NCI-H226 (cell line): ENCODE measurements around the gene ADAMTS14.
"Not testable (repeated sequence)": the region's sequence is repeated elsewhere in the genome, so short reads cannot be mapped to it uniquely, and the experiment has no call there.

Experiments
- DNase-seq: peaks from one replicate; pipeline ENCODE4 v3.0.0-alpha.2; 2015

The ADAMTS14 gene

DNA sequence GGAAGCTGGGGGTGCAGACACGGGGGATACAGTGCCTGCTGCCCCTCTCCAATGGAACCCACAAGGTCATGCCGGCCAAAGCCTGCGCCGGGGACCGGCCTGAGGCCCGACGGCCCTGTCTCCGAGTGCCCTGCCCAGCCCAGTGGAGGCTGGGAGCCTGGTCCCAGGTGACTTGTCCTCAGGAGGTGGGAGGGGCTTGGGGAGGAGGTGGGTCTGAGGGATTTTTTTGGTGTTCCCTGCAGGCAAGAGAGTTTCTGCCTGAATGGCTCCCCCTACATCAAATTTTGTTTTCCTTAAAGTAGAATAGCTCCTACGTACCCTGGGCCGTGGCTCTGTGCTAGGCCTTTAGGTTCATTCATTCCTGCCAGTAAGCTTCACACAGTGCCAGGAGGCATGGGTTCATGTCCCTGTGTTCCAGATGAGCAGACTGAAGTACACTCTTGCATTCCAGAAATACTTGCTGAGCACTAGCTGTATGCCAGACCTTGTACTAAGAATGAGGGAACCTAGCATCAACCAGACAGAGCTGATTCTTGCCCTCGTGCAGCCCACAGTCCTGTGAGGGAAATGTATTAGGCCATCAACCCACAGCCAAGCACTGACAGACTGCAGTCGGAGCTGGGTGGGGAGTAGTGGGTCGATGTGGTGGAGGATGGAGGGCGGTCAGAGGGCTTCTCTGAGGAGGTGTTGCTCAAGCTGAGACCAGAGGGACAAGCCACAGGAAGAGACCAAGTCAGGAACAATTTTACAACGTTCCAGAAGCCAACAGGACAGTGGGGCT lies 81.7 kb downstream of the ADAMTS14 start:
- DNase-seq, result no peak

DNA sequence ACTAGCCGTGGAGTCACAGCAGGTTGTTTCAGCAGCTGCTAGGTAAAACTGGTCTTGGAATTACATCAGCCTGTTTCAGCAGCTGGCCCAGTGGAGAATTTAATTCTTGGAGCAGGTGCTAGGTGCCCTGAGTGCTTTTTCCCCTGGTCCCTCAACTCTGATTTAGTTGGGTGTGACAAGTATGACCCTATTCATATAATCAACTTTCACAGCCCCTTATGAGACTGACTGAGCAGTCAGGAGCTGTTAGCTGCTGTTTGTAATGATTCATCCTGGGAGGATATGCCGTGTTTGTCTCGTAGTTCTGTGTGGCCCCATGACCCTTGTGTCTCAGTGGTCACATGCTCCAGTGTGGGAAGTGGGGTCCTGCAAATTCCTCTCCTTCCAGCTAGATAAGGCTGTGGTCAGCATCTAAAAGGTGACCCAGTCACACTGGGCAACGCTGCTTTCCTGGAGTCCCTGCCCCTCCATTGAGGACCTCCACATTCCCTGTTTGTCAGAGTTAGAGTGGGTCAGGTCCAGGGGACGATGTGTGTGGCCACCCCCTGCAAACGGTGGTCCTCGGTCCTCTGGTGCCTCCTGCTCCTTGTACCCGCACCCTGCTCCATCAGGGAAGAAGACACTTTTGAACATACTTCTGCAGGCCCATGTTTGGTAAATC lies 84.5 kb downstream of the ADAMTS14 start:
- DNase-seq, result no peak

DNA sequence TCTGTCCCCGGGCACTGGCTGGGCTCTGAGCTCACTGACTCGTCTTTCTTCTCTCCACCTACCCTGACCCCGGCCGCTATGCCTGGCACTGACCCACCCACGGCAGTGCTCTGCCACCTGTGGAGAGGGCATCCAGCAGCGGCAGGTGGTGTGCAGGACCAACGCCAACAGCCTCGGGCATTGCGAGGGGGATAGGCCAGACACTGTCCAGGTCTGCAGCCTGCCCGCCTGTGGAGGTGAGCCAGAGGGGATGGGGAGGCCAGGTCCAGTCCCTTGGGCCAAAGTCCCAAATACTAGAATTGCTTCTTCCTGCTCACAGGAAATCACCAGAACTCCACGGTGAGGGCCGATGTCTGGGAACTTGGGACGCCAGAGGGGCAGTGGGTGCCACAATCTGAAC lies 85.5 kb downstream of the ADAMTS14 start:
- DNase-seq, result no peak

DNA sequence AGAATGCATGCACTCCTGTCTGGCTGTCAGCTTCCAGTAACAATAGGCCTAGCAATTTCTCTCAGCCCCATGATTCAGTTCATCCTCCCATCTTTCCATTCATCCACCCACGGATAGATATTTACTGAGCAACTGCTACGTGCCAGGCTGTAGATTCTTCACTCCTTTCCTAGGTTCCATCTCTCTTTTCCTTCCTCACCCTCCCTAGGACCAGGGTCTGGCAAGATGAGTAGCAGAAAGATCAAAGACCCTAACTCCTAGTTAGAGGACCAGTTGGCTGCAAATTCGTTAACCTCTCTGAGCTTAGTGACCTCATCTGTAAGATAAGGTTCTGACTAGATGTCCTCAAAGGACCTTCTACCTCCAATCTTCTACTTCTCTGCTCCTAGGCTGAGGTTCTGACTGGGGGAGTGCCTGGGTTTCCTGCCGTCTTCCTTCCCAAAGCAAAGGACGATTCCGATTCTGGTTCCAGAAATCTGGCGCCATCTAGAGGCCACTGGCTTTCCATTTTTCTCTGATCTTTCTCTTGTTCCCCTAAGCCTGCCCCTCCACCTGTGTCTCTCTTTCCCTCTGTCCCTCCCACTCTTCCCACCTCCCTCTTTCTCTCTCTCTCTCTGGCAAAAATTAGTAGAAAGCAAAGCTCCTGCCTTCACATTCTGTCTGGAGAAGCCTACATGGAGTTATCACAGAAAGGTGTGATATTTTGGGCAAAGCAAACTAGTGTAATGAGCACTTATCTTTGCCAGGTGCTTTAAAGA lies 86.6 kb downstream of the ADAMTS14 start:
- DNase-seq, result peak; percentile 39

DNA sequence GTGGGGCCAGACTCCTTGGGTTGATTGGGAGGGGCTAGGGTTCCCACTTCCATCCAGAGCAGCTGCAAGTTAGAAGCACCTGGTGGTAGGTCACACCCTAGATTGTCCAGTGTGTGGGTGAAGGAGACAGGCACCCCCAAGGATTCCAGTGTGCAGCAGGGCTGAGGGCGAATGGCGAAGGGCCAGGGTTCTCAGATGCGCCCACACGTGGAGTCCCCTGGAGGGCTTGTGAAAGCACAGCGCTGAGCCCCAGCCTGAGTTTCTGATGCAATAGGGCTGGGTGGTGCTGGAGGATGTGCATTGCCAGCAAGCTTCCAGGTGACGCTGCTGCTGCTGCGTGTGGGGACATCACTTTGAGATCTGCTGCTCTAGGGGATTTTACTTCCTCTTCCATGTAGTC lies 87.5 kb downstream of the ADAMTS14 start:
- no peak for DNase-seq

DNA sequence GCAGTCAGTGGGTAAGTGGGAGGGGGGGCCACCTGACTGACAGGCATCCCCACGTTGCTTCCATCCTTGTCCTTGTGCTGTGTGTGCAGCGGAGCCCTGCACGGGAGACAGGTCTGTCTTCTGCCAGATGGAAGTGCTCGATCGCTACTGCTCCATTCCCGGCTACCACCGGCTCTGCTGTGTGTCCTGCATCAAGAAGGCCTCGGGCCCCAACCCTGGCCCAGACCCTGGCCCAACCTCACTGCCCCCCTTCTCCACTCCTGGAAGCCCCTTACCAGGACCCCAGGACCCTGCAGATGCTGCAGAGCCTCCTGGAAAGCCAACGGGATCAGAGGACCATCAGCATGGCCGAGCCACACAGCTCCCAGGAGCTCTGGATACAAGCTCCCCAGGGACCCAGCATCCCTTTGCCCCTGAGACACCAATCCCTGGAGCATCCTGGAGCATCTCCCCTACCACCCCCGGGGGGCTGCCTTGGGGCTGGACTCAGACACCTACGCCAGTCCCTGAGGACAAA lies 88.0 kb downstream of the ADAMTS14 start:
- no peak for DNase-seq

DNA sequence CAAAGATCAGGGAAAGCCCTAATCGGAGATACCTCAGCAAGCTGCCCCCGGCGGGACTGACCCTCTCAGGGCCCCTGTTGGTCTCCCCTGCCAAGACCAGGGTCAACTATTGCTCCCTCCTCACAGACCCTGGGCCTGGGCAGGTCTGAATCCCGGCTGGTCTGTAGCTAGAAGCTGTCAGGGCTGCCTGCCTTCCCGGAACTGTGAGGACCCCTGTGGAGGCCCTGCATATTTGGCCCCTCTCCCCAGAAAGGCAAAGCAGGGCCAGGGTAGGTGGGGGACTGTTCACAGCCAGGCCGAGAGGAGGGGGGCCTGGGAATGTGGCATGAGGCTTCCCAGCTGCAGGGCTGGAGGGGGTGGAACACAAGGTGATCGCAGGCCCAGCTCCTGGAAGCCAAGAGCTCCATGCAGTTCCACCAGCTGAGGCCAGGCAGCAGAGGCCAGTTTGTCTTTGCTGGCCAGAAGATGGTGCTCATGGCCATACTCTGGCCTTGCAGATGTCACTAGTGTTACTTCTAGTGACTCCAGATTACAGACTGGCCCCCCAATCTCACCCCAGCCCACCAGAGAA lies 88.8 kb downstream of the ADAMTS14 start:
- DNase-seq, result no peak

DNA sequence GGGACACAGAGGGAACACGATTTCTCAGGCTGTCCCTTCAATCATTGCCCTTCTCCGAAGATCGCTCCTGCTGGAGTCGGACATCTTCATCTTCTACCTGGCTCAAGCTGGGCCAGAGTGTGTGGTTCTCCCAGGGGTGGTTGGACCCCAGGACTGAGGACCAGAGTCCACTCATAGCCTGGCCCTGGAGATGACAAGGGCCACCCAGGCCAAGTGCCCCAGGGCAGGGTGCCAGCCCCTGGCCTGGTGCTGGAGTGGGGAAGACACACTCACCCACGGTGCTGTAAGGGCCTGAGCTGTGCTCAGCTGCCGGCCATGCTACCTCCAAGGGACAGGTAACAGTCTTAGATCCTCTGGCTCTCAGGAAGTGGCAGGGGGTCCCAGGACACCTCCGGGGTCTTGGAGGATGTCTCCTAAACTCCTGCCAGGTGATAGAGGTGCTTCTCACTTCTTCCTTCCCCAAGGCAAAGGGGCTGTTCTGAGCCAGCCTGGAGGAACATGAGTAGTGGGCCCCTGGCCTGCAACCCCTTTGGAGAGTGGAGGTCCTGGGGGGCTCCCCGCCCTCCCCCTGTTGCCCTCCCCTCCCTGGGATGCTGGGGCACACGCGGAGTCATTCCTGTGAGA lies 89.5 kb downstream of the ADAMTS14 start:
- DNase-seq, result no peak

DNA sequence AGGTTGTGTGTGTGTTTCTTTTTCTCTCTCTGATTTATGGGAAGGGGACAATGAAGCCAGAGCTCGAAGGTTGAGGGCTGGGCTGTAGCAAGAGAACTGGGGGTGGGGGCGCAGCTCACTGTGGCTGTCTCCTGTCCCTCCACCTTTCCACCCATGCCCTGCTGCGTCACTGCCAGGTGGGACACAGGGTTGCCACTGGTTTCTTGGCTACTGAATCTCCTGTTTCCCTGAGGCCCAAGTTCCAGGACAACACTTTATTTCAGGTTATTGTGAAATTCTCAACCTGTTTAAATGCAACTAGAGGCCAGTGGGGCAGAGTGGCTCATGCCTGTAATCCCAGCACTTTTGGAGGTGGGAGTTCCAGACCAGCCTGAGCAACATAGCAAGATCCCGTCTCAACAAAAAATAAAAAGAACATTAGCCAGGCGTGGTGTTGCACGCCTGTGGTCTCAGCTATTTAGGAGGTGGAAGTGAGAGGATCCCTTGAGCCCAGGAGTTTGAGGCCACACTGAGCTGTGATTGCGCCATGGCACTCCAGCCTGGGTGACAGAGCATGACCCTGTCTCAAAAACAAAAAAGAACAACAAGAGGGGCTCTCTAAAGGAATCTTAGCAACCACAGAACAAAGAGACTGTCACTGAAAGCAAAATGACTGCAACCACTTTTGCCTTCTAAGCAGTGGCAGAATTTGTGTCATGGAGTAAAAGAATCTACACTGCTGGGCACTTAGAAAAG lies 90.3 kb downstream of the ADAMTS14 start:
- no peak for DNase-seq

DNA sequence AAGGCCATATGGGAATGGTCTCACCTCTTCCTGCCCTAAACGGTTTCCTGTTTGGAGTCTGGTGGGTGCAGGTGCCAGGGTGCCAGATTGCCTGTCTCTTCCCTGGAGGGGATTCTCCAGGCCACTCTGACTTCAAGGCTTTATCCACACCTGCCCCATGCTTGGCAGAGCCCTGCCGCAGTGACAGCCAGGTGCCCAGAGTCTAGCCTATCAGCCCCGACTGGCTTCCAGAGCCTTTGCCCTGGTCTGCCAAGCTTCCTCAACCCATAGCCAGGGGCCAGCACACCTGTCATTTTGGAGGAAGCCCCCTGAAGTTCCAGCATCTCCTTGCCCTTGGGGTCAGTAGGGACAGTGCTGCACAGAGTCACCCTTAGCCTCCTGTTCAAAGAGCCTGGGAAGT lies 91.3 kb downstream of the ADAMTS14 start:
- DNase-seq, result no peak

DNA sequence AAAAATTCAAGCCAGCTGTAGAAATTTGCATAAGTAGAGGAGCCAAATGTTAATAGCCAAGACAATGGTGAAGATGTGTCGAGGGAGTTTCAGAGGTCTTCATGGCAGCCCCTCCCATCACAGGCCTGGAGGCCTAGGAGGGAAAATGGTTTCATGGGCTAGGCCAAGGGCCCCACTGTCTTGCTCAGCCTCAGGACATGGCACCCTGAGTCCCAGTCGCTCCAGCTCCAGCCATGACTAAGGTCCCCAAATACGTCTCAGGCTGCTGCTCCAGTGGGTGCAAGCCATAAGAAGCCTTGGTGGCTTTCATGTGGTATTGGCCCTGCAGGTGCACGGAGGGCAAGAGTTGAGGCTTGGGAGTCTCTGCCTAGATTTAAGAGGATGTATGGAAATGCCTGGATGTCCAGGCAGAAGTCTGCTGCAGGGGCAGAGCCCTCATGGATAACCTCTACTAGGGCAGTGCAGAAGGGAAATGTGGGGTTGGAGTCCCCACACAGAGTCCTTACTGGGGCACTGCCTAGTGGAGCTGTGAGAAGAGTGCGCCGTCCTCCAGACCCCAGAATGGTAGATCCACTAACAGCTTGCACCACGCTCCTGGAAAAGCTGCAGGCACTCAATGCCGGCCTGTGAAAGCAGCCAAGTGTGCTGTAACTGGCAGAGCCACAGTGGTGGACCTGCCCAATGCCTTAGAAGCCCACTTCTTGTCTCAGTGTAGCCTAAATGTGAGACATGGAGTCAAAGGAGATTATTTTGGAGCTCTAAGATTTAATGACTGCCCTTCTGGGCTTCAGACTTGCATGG lies 93.7 kb downstream of the ADAMTS14 start:
- no peak for DNase-seq

DNA sequence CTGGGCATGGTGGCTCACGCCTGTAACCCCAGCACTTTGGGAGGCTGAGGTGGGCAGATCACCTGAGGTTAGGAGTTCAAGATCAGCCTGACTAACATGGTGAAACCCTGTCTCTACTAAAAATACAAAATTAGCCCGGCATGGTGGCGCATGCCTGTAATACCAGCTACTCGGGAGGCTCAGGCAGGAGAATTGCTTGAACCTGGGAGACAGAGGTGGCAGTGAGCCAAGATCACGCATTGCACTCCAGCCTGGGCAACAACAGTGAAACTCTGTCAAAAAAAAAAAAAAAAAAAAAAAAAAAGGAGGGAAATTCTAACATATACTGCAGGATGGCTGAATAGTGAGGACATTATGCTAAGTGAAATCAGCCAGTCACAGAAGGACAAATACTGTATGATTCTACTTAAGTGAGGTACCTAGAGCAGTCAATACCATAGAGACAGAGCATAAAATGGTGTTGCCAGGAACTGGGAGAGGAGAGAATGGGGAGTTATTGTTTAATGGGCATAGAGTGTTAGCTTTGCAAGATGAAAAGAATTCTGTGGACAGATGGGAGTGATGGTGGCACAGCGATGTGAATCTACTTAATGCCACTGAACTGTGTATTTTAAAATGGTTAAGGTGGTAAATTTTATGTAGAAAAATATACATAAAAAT lies 95.8 kb downstream of the ADAMTS14 start:
- not testable (repeated sequence) for DNase-seq

DNA sequence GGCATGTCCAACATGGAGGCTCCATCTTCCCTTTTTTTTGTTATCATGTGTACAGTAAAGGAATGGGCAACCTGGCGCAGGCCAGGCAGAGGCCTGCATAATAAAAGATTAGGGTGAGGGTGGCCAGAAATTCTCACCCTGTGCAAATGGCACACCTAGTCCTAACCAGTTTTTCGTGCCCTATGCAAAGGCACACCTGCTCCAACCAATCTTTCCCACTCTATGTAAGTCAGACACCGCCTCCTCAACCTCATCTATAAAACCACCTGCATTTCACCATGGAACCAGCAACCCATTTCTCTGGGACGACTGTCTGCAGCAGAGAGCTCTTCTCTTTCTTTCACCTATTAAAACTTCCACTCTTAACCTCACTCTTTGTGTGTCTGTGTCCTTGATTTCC lies 96.8 kb downstream of the ADAMTS14 start:
- DNase-seq, result no peak

DNA sequence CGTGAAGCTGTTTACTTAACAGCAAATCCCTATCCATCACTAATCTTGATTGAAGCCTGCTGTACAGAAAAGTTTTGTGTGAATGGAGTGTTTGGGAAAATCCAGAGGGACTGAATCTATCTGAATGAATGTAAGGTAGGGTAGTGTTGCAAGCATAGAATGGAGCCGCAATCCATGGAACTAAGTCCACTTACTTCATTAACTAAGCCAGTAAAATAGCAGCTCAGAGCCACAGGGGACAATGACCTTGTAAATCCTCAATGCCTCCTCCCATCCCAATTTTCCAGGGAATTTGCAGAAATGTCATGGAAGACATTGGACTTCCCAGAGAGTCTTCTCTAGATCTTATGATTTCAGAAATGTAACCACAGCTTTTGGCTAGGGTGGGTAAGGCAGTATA lies 97.7 kb downstream of the ADAMTS14 start:
- DNase-seq, result no peak

DNA sequence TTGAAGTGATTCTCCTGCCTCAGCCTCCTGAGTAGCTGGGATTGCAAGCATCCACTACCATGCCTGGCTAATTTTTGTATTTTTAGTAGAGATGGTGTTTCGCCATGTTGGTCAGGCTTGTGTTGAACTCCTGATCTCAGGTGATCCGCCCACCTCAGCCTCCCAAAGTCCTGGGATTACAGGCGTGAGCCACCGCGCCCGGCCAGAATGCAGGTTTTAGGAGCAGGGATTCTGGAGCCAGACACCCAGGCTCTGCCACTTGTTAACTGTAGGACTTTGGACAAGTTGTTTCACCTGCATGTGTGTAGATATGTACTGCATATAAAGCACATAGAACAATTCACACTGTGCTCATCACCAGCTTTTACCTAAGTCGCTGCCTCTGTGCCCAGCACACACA lies 98.2 kb downstream of the ADAMTS14 start:
- not testable (repeated sequence) for DNase-seq

DNA sequence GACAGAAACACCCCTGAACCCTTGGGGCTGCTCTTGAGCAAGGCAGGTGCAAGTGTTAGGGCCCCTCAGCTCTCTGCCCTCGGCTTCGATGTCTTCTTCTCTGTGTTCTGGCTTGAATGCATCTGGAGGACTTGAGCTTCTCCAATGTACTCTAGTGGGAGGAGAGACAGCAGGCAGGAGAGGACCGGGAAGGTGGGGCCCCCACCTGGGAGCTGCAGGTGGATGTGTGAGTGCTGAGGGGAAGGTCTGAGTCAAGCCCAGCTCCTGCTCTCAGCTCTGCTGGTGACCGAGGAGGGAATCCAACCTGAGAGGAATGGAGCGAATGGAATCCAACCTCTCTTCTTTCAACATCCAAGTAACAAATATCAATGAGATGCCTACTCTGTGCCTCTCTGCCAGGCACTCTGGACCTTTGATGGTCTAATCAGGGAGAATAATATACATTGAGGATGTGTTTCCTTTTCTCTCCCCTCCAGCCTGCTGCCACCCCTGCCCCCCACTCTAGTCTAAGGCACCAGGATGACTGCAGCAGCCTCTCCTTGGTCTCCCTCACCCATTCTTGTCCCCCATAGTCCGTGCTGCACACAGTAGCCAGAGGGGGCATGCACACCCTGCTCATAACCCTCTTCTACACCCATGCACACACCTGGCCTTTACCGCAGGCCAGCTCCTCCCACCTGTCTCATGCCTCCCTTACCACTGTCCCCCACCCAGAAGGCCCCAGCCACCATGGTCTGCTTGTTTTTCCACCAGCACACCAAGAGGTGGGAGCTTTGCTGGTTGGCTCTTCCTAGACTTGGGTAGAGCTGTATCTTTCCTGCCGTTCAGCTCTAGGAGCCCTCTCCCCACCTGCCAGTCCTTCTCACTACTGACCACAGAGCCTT lies 99.2 kb downstream of the ADAMTS14 start:
- DNase-seq, result no peak

DNA sequence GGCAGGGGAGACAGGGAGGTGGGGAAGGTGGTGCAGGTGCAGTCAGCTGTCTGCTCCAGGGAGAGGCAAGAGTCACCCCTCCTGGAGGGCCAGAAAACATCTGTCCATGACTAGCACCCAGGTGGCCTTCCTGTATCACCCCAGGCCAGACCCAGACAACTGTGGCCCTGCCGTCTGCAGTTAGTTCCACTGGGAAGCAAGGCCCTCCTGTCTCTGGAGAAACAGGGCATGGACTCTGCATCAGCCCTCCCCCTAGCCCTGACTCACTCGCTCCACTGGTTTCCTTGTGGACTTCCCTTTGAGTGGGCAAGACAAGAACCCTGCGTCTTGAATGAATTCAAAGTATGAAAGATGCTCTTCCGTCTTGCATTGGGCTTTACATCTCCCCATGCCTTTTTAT lies 100.3 kb downstream of the ADAMTS14 start:
- DNase-seq, result no peak

DNA sequence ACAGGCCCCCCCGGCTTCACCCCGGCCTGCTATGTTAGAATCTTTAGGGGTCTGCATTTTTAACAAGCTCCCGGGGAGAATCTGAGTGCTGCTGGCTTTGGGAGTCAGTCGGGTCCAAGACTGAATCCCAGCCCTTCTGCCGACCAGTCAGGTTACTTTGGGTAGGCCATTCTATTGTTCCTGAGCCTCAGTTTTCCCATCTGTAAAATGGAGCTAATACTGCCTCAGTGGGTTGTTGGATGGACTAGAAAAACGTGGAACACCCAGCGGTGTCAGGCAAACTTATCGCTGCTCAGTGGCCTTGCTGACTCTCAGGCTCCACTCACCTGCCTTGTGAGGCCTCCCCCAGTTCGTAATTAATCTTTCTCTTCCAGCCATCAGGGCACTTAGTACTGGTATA lies 101.2 kb downstream of the ADAMTS14 start:
- DNase-seq, result no peak

DNA sequence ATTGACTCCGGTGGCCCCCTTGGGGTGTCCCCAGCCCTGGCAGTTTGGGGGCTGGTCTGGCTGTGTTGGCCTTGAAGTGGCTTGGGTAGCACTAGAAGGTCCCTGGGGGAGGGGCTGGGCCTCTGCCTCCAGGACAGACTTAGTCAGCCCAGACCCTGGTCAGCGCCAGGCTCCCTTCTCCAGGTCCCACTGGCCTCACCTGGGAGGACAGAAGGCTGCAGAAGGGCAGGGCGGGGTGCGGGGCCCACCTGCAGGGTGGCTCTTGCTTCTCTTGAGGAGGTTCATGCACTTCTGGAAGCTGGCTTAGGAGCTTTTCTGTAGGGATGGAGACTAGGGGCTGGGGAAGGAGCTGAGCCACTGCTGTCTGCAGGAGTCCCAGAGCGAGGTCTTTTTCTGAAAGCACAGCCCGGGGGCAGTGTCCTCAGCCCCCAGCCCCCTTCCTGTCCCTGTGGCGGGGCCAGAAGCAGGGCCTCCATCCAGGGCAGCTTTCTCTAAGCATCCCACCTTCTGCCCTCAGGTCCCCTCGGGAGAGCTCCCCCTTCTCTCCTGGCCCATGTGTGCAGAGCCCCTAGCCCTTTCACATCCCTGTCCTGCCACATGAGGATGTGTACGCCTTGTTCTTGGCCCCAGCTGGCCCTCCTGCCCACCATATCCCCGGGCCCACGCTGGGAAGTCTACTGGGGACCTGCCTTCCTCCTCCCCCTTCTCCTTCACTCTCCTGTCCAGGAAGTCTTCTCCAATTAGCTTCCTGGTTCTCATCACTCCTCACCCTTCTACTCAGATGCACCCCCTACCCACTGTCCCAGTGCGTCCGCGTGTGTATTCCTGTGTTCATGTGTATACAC lies 101.9 kb downstream of the ADAMTS14 start:
- DNase-seq, result no peak
